PC-9 (cell line): ENCODE data around the gene TTC39C. TPM values are rescaled to one million over a fixed set of nuclear protein-coding genes. Genes with fewer than 3 reads are reported as not detected.

Experiments
- BruUV-seq: library from RNA; stranded (reverse); fragments of 400-500 nt; replicated peaks from 2 replicates; lab custom pipeline; 2021; lab: Mats Ljungman, UMichigan
- CTCF ChIA-PET: fragments of 300-600 bp; sonication (Branson Sonifier 250); formaldehyde crosslinking; loops from one replicate; lab custom pipeline; 2022; ENCODE audit warnings: antibody characterized with exemption; lab: Charles Lee
- POLR2A ChIA-PET: fragments of 300-600 bp; sonication (Branson Sonifier 250); formaldehyde crosslinking; loops from one replicate; lab custom pipeline; 2022; ENCODE audit warnings: antibody characterized with exemption; ENCODE audit not compliant: unreplicated experiment; lab: Charles Lee
- DNase-seq, 2 experiments: peaks; one replicate each; pipeline versions ENCODE4 v3.0.0 to v3.0.0-alpha.2; 2015 to 2022; ENCODE audit warnings: mixed read lengths in 1 of 2
- H2AFZ ChIP-seq: fragments of 200-600 bp; sonication (generic); 2 replicates; pipeline ENCODE4 v1.8.1; 2017; ENCODE audit warnings: antibody characterized with exemption
- H3F3A ChIP-seq: fragments of 200-600 bp; sonication (generic); 2 replicates; pipeline ENCODE4 v1.8.1; 2017; ENCODE audit warnings: antibody characterized with exemption, mild to moderate bottlenecking, low read depth; ENCODE audit not compliant: insufficient read depth
- H3K27ac ChIP-seq: fragments of 200-600 bp; sonication (generic); 2 replicates; pipeline ENCODE4 v1.6.1; 2016; ENCODE audit warnings: mixed run types
- H3K27me3 ChIP-seq: fragments of 200-600 bp; sonication (generic); 2 replicates; pipeline ENCODE4 v1.6.1; 2016; ENCODE audit warnings: low read depth, mixed run types; ENCODE audit not compliant: insufficient read depth
- H3K36me3 ChIP-seq: fragments of 200-600 bp; sonication (generic); 2 replicates; pipeline ENCODE4 v1.6.1; 2016; ENCODE audit warnings: low read depth, mixed run types
- H3K4me1 ChIP-seq: fragments of 200-600 bp; sonication (generic); replicated peaks from 2 replicates; pipeline ENCODE4 v1.6.1; 2016; ENCODE audit warnings: mixed run types; ENCODE audit not compliant: insufficient read depth
- H3K4me2 ChIP-seq: fragments of 200-600 bp; sonication (generic); 2 replicates; pipeline ENCODE4 v1.6.1; 2017; ENCODE audit warnings: mixed run types
- H3K4me3 ChIP-seq: fragments of 200-600 bp; sonication (generic); 2 replicates; pipeline ENCODE4 v1.6.1; 2016; ENCODE audit warnings: mixed run types
- H3K79me2 ChIP-seq: fragments of 200-600 bp; sonication (generic); 2 replicates; pipeline ENCODE4 v1.6.1; 2017; ENCODE audit warnings: low read depth, mixed run types
- H3K9me2 ChIP-seq: fragments of 200-600 bp; sonication (generic); 2 replicates; pipeline ENCODE4 v1.8.1; 2017; ENCODE audit warnings: mild to moderate bottlenecking; ENCODE audit not compliant: insufficient read depth
- H3K9me3 ChIP-seq: fragments of 200-600 bp; sonication (generic); 2 replicates; pipeline ENCODE4 v1.8.1; 2016; ENCODE audit warnings: low read depth; ENCODE audit not compliant: insufficient read depth
- H4K20me1 ChIP-seq: fragments of 200-600 bp; sonication (generic); 2 replicates; pipeline ENCODE4 v1.8.1; 2017; ENCODE audit not compliant: insufficient read depth
- EZH2 ChIP-seq: fragments of 200-600 bp; sonication (generic); IDR thresholded peaks from 2 replicates; pipeline ENCODE4 v1.8.0; 2017; ENCODE audit warnings: antibody characterized with exemption, low read depth
- intact Hi-C: fragments of 100-400 bp; cut with micrococcal nuclease; formaldehyde crosslinking; loops from one replicate; pipeline ENCODE4 v1.10.0; 2022; ENCODE audit not compliant: unreplicated experiment
- total RNA-seq: library from RNA; stranded (reverse); gene quantifications from 2 replicates; pipeline ENCODE4 v1.2.3, GENCODE V29; 2021
- TF ChIP-seq, protein P1 (sequence below): fragments of 200-600 bp; sonication (generic); conservative IDR thresholded peaks from 2 replicates; pipeline ENCODE4 v1.6.1; 2017; ENCODE audit warnings: mixed run types, antibody characterized with exemption, mild to moderate bottlenecking, moderate library complexity

TTC39C gene
- total RNA-seq, 1 experiment from 2014 or later: 15.3 TPM

DNA sequence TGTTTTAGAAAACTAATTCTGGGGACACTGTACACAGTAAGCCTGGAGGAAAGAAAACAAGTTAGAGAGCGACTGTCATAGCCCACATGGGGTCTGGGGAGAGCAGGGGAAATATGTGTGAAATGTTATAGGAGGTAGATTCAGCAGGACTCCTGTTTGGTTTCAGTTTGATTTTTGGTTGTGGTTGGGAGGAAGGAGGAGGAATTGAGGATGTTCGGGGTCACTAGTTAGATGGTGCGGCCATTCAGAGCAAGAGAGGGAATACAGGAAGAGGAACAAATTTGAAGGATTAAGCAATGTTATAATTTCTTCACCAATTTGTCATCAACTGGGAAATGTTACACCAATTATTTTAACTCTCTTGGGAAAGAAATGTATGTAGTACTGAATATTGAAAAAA lies 25.1 kb downstream of the TTC39C start:
- CTCF ChIA-PET: no interaction called here
- Histone ChIP-seq H3K4me3 (no peak overlapping the region), H2AFZ (no peak overlapping the region), H3K4me1 (no peaks in the 10 kb centered on the region), H3K27ac (no peak overlapping the region), H3K79me2 (no peaks in the 10 kb centered on the region), H3K27me3 (no peaks in the 10 kb centered on the region), H3K4me2 (no peak overlapping the region), H3K9me2 (no peaks in the 10 kb centered on the region), H4K20me1 (no peaks in the 10 kb centered on the region), H3K36me3 (no peaks in the 10 kb centered on the region), H3F3A (no peaks in the 10 kb centered on the region), H3K9me3 (no peaks in the 10 kb centered on the region)
- POLR2A ChIA-PET: no interaction called here
- TF ChIP-seq EZH2: no peak
- TF ChIP-seq, protein P1, sequence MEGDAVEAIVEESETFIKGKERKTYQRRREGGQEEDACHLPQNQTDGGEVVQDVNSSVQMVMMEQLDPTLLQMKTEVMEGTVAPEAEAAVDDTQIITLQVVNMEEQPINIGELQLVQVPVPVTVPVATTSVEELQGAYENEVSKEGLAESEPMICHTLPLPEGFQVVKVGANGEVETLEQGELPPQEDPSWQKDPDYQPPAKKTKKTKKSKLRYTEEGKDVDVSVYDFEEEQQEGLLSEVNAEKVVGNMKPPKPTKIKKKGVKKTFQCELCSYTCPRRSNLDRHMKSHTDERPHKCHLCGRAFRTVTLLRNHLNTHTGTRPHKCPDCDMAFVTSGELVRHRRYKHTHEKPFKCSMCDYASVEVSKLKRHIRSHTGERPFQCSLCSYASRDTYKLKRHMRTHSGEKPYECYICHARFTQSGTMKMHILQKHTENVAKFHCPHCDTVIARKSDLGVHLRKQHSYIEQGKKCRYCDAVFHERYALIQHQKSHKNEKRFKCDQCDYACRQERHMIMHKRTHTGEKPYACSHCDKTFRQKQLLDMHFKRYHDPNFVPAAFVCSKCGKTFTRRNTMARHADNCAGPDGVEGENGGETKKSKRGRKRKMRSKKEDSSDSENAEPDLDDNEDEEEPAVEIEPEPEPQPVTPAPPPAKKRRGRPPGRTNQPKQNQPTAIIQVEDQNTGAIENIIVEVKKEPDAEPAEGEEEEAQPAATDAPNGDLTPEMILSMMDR: no peak
- intact Hi-C loops: no loop called here
- no TSS peak for BruUV-seq
- DNase-seq: no peak

DNA sequence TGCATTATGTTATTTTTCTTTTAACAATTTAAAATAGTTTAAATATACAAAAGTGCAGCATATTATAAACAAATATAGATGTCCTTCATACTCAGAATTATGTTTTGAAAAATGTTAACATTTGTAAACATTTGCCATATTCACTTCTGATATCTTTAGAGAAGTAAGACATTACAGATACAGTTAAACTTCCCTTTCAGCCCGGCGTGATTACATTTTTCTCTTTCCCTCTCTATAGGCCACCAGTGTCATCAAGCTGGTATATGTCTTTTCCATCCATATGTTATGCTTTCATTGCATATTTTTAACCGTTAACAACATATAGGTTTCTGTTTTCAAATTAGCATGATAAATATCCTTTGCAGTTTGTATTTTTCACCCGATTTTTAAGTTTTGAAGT lies 27.1 kb downstream of the TTC39C start:
- Histone ChIP-seq H4K20me1 (no peaks in the 10 kb centered on the region), H3K27ac (no peak overlapping the region), H3K36me3 (no peaks in the 10 kb centered on the region), H3K79me2 (no peaks in the 10 kb centered on the region), H3K9me2 (no peaks in the 10 kb centered on the region), H3F3A (no peaks in the 10 kb centered on the region), H3K27me3 (no peaks in the 10 kb centered on the region), H3K4me1 (no peaks in the 10 kb centered on the region), H3K4me3 (no peak overlapping the region), H3K4me2 (no peak overlapping the region), H3K9me3 (no peaks in the 10 kb centered on the region), H2AFZ (no peak overlapping the region)
- TF ChIP-seq, protein P1: no peak
- no peak for TF ChIP-seq EZH2
- no TSS peak for BruUV-seq
- ChIA-PET POLR2A (no interaction called here), CTCF (no interaction called here)
- DNase-seq: no peak
- intact Hi-C loops: no loop called here

DNA sequence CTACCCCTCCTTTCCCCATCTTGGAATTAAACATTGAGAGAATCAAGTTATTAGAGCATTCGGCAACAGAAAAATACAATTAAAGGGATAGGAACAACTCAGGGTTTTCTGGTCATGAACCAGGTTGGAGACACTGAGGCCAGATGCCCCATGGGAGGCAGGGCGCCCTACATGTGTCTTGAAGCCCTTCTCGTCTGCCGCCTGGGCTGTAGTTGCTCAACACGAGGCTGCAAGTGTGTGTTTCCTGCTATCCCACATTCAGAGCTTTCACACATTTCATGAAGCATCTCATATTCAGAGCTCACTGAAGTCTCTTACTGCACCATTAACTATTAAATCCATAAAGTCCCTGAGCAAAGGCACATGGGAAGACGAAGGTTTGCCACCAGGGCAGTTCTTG lies 28.8 kb downstream of the TTC39C start:
- POLR2A ChIA-PET: interaction anchor here (0.7 kb wide), 1 partner anchor 95 kb away, joined by 6 read pairs; the partner anchor contains the start of gene CABYR

More for the DNA sequence above, 28.8 kb downstream of the TTC39C start:
- H4K20me1 ChIP-seq: no peaks in the 10 kb centered on the region
- intact Hi-C loops: no loop called here
- no peaks in the 10 kb centered on the region for H3K9me3 ChIP-seq
- no peaks in the 10 kb centered on the region for H3K9me2 ChIP-seq
- no peak overlapping the region for H3K4me2 ChIP-seq
- H2AFZ ChIP-seq: no peak overlapping the region
- no peaks in the 10 kb centered on the region for H3F3A ChIP-seq
- TF ChIP-seq, protein P1: no peak
- no peak for TF ChIP-seq EZH2
- BruUV-seq: no TSS peak
- no peaks in the 10 kb centered on the region for H3K27me3 ChIP-seq
- H3K27ac ChIP-seq: no peak overlapping the region
- H3K4me1 ChIP-seq: no peaks in the 10 kb centered on the region
- H3K36me3 ChIP-seq: no peaks in the 10 kb centered on the region
- no peak for DNase-seq
- CTCF ChIA-PET: no interaction called here
- H3K4me3 ChIP-seq: no peak overlapping the region
- H3K79me2 ChIP-seq: no peaks in the 10 kb centered on the region
